ENCODE results near the gene PCNX2.

PCNX2 gene

GRCh38 chr1:233240829-233241682, 54.5 kb downstream of the PCNX2 start:
- no CpG with 5 or more reads among the region's 8 CpGs for WGBS (ENCODE audit: extremely low coverage, insufficient coverage, insufficient read length)
- no peak overlapping the region for H4K91ac ChIP-seq (ENCODE audit: low read depth, low read length)
- H3K4me3 ChIP-seq (ENCODE audit: low read depth, low read length) = no peak overlapping the region
- no peaks in the 10 kb centered on the region for H3K79me2 ChIP-seq (ENCODE audit: control insufficient read depth, insufficient read depth, low read length, poor library complexity)
- H3K18ac ChIP-seq (ENCODE audit: low read length) = no peak overlapping the region
- H2AK5ac ChIP-seq (ENCODE audit: low read length) = peak overlapping the region; percentile 61
- H3K23ac ChIP-seq (ENCODE audit: low read length) = no peak overlapping the region
- H3K14ac ChIP-seq (ENCODE audit: low read length) = no peak overlapping the region
- H2BK12ac ChIP-seq (ENCODE audit: low read length) = no peak overlapping the region
- no peak overlapping the region for H2AFZ ChIP-seq (ENCODE audit: insufficient read depth, low read length, poor library complexity)
- H3K4ac ChIP-seq (ENCODE audit: low read depth, low read length) = no peak overlapping the region
- no peaks in the 10 kb centered on the region for H3K36me3 ChIP-seq (ENCODE audit: control insufficient read depth in 1 of 2, insufficient read depth in 2 of 2, low read length in 2 of 2)
- DNase-seq = peak; percentile 43 to 72
- no peaks in the 10 kb centered on the region for H3K79me1 ChIP-seq (ENCODE audit: low read length)
- H2BK5ac ChIP-seq (ENCODE audit: low read depth, low read length, poor library complexity) = no peak overlapping the region
- H3K9ac ChIP-seq (ENCODE audit: low read length) = no peak overlapping the region
- no peak overlapping the region for H4K12ac ChIP-seq (ENCODE audit: low read depth, low read length)
- no peak overlapping the region for H2BK120ac ChIP-seq (ENCODE audit: insufficient read depth, low read length, poor library complexity)
- peaks cover 0 to 6% of the 10 kb centered on the region in 2 experiments for H3K4me1 ChIP-seq (ENCODE audit: control insufficient read depth in 1 of 2, insufficient read depth in 2 of 2, low read length in 2 of 2)
- no peaks in the 10 kb centered on the region for H3K27me3 ChIP-seq (ENCODE audit: insufficient read depth, low read length)
- H3K27ac ChIP-seq (ENCODE audit: low read depth, low read length) = no peak overlapping the region
- H4K8ac ChIP-seq (ENCODE audit: low read depth, low read length) = no peak overlapping the region
- H3K4me2 ChIP-seq (ENCODE audit: low read length) = no peak overlapping the region
- no peaks in the 10 kb centered on the region for H3K9me3 ChIP-seq (ENCODE audit: insufficient read depth, low read depth, low read length)

DNA sequence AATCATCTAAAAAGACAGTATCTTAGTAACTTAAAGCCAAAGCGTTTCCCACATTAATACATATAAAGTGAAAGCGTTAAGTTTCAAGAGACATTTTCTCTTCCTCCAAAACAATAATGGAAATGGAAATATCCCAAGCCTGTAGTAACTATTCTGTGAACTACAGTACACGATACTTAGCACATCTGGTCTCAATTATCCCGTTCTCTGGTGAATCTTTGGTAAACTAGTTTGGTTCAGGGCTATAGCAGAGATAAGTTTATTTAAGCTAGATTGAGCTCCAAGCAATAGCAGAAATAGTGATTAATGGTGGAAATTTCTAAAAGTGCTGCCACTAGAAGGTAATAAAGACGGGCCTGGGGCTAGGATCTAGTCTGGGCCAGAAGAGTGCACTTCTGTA, 55.2 kb downstream of the PCNX2 start:
- H2AK5ac ChIP-seq (ENCODE audit: low read length) = peak overlapping the region; percentile 61
- no peak overlapping the region for H3K4me3 ChIP-seq (ENCODE audit: low read depth, low read length)
- H3K79me1 ChIP-seq (ENCODE audit: low read length) = no peaks in the 10 kb centered on the region
- no peaks in the 10 kb centered on the region for H3K36me3 ChIP-seq (ENCODE audit: control insufficient read depth in 1 of 2, insufficient read depth in 2 of 2, low read length in 2 of 2)
- no peak overlapping the region for H2BK120ac ChIP-seq (ENCODE audit: insufficient read depth, low read length, poor library complexity)
- no peak overlapping the region for H3K18ac ChIP-seq (ENCODE audit: low read length)
- H2AFZ ChIP-seq (ENCODE audit: insufficient read depth, low read length, poor library complexity) = no peak overlapping the region
- no peak overlapping the region for H3K4ac ChIP-seq (ENCODE audit: low read depth, low read length)
- no peak overlapping the region for H3K4me2 ChIP-seq (ENCODE audit: low read length)
- H3K79me2 ChIP-seq (ENCODE audit: control insufficient read depth, insufficient read depth, low read length, poor library complexity) = no peaks in the 10 kb centered on the region
- H3K4me1 ChIP-seq (ENCODE audit: control insufficient read depth in 1 of 2, insufficient read depth in 2 of 2, low read length in 2 of 2) = peaks cover 0 to 5% of the 10 kb centered on the region in 2 experiments
- WGBS (ENCODE audit: extremely low coverage, insufficient coverage, insufficient read length) = no CpG with 5 or more reads among the region's 5 CpGs
- H4K8ac ChIP-seq (ENCODE audit: low read depth, low read length) = no peak overlapping the region
- H3K23ac ChIP-seq (ENCODE audit: low read length) = no peak overlapping the region
- no peak overlapping the region for H2BK5ac ChIP-seq (ENCODE audit: low read depth, low read length, poor library complexity)
- no peak overlapping the region for H4K91ac ChIP-seq (ENCODE audit: low read depth, low read length)
- no peak overlapping the region for H3K14ac ChIP-seq (ENCODE audit: low read length)
- no peak overlapping the region for H4K12ac ChIP-seq (ENCODE audit: low read depth, low read length)
- H3K9me3 ChIP-seq (ENCODE audit: insufficient read depth, low read depth, low read length) = no peaks in the 10 kb centered on the region
- H3K27me3 ChIP-seq (ENCODE audit: insufficient read depth, low read length) = no peaks in the 10 kb centered on the region
- no peak overlapping the region for H2BK12ac ChIP-seq (ENCODE audit: low read length)
- H3K27ac ChIP-seq (ENCODE audit: low read depth, low read length) = no peak overlapping the region
- no peak overlapping the region for H3K9ac ChIP-seq (ENCODE audit: low read length)
- no peak for DNase-seq

- Histone ChIP-seq H3K4me1 (ENCODE audit: control insufficient read depth in 1 of 2, insufficient read depth in 2 of 2, low read length in 2 of 2) (peaks cover 0 to 3% of the 10 kb centered on the region in 2 experiments), H3K27ac (ENCODE audit: low read depth, low read length) (no peak overlapping the region), H3K79me1 (ENCODE audit: low read length) (no peaks in the 10 kb centered on the region), H4K8ac (ENCODE audit: low read depth, low read length) (no peak overlapping the region), H3K4me3 (ENCODE audit: low read depth, low read length) (no peak overlapping the region), H3K79me2 (ENCODE audit: control insufficient read depth, insufficient read depth, low read length, poor library complexity) (no peaks in the 10 kb centered on the region), H3K18ac (ENCODE audit: low read length) (no peak overlapping the region), H4K91ac (ENCODE audit: low read depth, low read length) (no peak overlapping the region), H3K4ac (ENCODE audit: low read depth, low read length) (no peak overlapping the region), H3K27me3 (ENCODE audit: insufficient read depth, low read length) (no peaks in the 10 kb centered on the region), H3K14ac (ENCODE audit: low read length) (no peak overlapping the region), H2BK12ac (ENCODE audit: low read length) (no peak overlapping the region), H3K36me3 (ENCODE audit: control insufficient read depth in 1 of 2, insufficient read depth in 2 of 2, low read length in 2 of 2) (no peaks in the 10 kb centered on the region), H3K9me3 (ENCODE audit: insufficient read depth, low read depth, low read length) (no peaks in the 10 kb centered on the region), H3K4me2 (ENCODE audit: low read length) (no peak overlapping the region), H2BK120ac (ENCODE audit: insufficient read depth, low read length, poor library complexity) (no peak overlapping the region), H3K23ac (ENCODE audit: low read length) (no peak overlapping the region), H3K9ac (ENCODE audit: low read length) (no peak overlapping the region), H2AFZ (ENCODE audit: insufficient read depth, low read length, poor library complexity) (no peak overlapping the region), H4K12ac (ENCODE audit: low read depth, low read length) (no peak overlapping the region), H2AK5ac (ENCODE audit: low read length) (no peak overlapping the region), H2BK5ac (ENCODE audit: low read depth, low read length, poor library complexity) (no peak overlapping the region)
- WGBS (ENCODE audit: extremely low coverage, insufficient coverage, insufficient read length) = no CpG with 5 or more reads among the region's 9 CpGs
- DNase-seq = peak in 1 of 2 donors; percentile 47
Observed at GRCh38 chr1:233238884-233239431, 56.6 kb downstream of the PCNX2 start.

DNA sequence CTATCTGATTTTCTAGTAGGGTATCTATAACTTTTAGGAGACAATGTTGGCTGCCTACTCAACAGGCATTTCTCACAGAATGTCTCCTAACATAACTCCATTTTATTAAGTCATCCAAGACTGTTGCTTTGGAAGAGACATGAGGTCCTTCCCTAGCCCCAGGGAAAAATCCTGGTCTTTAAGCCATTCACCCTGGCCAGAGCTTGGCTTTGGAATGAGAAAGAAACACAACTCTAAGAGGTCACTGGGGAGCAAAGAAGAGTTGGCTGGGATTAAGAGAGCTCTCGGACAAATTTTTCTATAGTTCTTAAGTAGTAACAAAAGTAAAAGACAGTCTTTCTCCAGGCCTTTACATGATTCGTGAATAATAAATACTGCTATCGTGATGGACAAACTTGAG, 57.9 kb downstream of the PCNX2 start:
- no CpG with 5 or more reads among the region's 3 CpGs for WGBS (ENCODE audit: extremely low coverage, insufficient coverage, insufficient read length)
- H3K9me3 ChIP-seq (ENCODE audit: insufficient read depth, low read depth, low read length) = no peaks in the 10 kb centered on the region
- H3K4ac ChIP-seq (ENCODE audit: low read depth, low read length) = no peak overlapping the region
- no peak overlapping the region for H3K4me2 ChIP-seq (ENCODE audit: low read length)
- peak in 1 of 2 donors; percentile 10 for DNase-seq
- H3K79me1 ChIP-seq (ENCODE audit: low read length) = no peaks in the 10 kb centered on the region
- H2BK12ac ChIP-seq (ENCODE audit: low read length) = no peak overlapping the region
- no peak overlapping the region for H4K8ac ChIP-seq (ENCODE audit: low read depth, low read length)
- H3K14ac ChIP-seq (ENCODE audit: low read length) = no peak overlapping the region
- no peak overlapping the region for H3K18ac ChIP-seq (ENCODE audit: low read length)
- no peak overlapping the region for H3K27ac ChIP-seq (ENCODE audit: low read depth, low read length)
- no peak overlapping the region for H2BK120ac ChIP-seq (ENCODE audit: insufficient read depth, low read length, poor library complexity)
- H2BK5ac ChIP-seq (ENCODE audit: low read depth, low read length, poor library complexity) = peak overlapping the region; percentile 10
- no peak overlapping the region for H3K23ac ChIP-seq (ENCODE audit: low read length)
- H3K27me3 ChIP-seq (ENCODE audit: insufficient read depth, low read length) = no peaks in the 10 kb centered on the region
- H3K36me3 ChIP-seq (ENCODE audit: control insufficient read depth in 1 of 2, insufficient read depth in 2 of 2, low read length in 2 of 2) = no peaks in the 10 kb centered on the region
- H4K12ac ChIP-seq (ENCODE audit: low read depth, low read length) = no peak overlapping the region
- no peak overlapping the region for H3K9ac ChIP-seq (ENCODE audit: low read length)
- peaks cover 0 to 3% of the 10 kb centered on the region in 2 experiments for H3K4me1 ChIP-seq (ENCODE audit: control insufficient read depth in 1 of 2, insufficient read depth in 2 of 2, low read length in 2 of 2)
- H2AFZ ChIP-seq (ENCODE audit: insufficient read depth, low read length, poor library complexity) = no peak overlapping the region
- no peak overlapping the region for H3K4me3 ChIP-seq (ENCODE audit: low read depth, low read length)
- no peak overlapping the region for H2AK5ac ChIP-seq (ENCODE audit: low read length)
- H4K91ac ChIP-seq (ENCODE audit: low read depth, low read length) = no peak overlapping the region
- H3K79me2 ChIP-seq (ENCODE audit: control insufficient read depth, insufficient read depth, low read length, poor library complexity) = no peaks in the 10 kb centered on the region
